AG04450 (cell line): Measurements from ENCODE around the gene FGD4. TPM values are rescaled to one million over a fixed set of nuclear protein-coding genes. Genes with fewer than 3 reads are reported as not detected.

Experiments used
- CTCF ChIA-PET: fragments of 300-600, 350-600 bp; formaldehyde crosslinking; extraction: SDS; loops from one replicate; lab custom pipeline; 2022; ENCODE audit warnings: antibody characterized with exemption, inconsistent platforms; lab: Charles Lee
- POLR2A ChIA-PET: fragments of 350-600 bp; formaldehyde crosslinking; extraction: SDS; loops from one replicate; lab custom pipeline; 2021; ENCODE audit warnings: antibody characterized with exemption, inconsistent platforms; lab: Yijun Ruan, JAX
- DNase-seq: peaks from one replicate; pipeline ENCODE4 v3.0.0-alpha.2; 2011; ENCODE audit warnings: low read depth, low spot score
- H3K27ac ChIP-seq: one replicate; pipeline ENCODE4 v1.5.1; 2012; ENCODE audit warnings: low read depth, low read length, control low read depth
- H3K27me3 ChIP-seq: one replicate; pipeline ENCODE4 v1.6.0; 2012; ENCODE audit warnings: low read length; ENCODE audit not compliant: control insufficient read depth, insufficient read depth
- H3K4me3 ChIP-seq: 2 replicates; pipeline ENCODE4 v1.5.1; 2011; ENCODE audit warnings: mild to moderate bottlenecking, low read depth, low read length, control low read depth
- H3K9me3 ChIP-seq: 2 replicates; pipeline ENCODE4 v1.5.1; 2012; ENCODE audit warnings: low read length; ENCODE audit not compliant: control insufficient read depth, insufficient read depth
- polyA plus RNA-seq: library from polyadenylated mRNA; depleted of rRNA; stranded (reverse); fragments of >200 nt; gene quantifications from 2 replicates; pipeline ENCODE4 v1.2.3, GENCODE V29; 2011
- TF ChIP-seq, protein P1 (sequence below): IDR thresholded peaks from 2 replicates; pipeline ENCODE4 v1.5.1; 2011; ENCODE audit warnings: low read depth, low read length, control low read depth, inconsistent platforms

FGD4 gene
- polyA plus RNA-seq, 1 experiment: 5.1 TPM

- Histone ChIP-seq H3K27me3 (no peaks in the 10 kb centered on the region), H3K9me3 (no peaks in the 10 kb centered on the region), H3K4me3 (no peak overlapping the region), H3K27ac (no peak overlapping the region)
- TF ChIP-seq, protein P1, sequence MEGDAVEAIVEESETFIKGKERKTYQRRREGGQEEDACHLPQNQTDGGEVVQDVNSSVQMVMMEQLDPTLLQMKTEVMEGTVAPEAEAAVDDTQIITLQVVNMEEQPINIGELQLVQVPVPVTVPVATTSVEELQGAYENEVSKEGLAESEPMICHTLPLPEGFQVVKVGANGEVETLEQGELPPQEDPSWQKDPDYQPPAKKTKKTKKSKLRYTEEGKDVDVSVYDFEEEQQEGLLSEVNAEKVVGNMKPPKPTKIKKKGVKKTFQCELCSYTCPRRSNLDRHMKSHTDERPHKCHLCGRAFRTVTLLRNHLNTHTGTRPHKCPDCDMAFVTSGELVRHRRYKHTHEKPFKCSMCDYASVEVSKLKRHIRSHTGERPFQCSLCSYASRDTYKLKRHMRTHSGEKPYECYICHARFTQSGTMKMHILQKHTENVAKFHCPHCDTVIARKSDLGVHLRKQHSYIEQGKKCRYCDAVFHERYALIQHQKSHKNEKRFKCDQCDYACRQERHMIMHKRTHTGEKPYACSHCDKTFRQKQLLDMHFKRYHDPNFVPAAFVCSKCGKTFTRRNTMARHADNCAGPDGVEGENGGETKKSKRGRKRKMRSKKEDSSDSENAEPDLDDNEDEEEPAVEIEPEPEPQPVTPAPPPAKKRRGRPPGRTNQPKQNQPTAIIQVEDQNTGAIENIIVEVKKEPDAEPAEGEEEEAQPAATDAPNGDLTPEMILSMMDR: no peak
- ChIA-PET POLR2A (no interaction called here), CTCF (no interaction called here)
- DNase-seq: no peak
Measured at GRCh38 chr12:32609966-32610365, 210.6 kb downstream of the FGD4 start.

- H3K27me3 ChIP-seq: no peaks in the 10 kb centered on the region
- DNase-seq: no peak
- TF ChIP-seq, protein P1: no peak
- H3K27ac ChIP-seq: no peak overlapping the region
- CTCF ChIA-PET: no interaction called here
- no peaks in the 10 kb centered on the region for H3K9me3 ChIP-seq
- H3K4me3 ChIP-seq: no peak overlapping the region
- POLR2A ChIA-PET: no interaction called here
Measured at GRCh38 chr12:32611986-32612385, 212.6 kb downstream of the FGD4 start.

DNA sequence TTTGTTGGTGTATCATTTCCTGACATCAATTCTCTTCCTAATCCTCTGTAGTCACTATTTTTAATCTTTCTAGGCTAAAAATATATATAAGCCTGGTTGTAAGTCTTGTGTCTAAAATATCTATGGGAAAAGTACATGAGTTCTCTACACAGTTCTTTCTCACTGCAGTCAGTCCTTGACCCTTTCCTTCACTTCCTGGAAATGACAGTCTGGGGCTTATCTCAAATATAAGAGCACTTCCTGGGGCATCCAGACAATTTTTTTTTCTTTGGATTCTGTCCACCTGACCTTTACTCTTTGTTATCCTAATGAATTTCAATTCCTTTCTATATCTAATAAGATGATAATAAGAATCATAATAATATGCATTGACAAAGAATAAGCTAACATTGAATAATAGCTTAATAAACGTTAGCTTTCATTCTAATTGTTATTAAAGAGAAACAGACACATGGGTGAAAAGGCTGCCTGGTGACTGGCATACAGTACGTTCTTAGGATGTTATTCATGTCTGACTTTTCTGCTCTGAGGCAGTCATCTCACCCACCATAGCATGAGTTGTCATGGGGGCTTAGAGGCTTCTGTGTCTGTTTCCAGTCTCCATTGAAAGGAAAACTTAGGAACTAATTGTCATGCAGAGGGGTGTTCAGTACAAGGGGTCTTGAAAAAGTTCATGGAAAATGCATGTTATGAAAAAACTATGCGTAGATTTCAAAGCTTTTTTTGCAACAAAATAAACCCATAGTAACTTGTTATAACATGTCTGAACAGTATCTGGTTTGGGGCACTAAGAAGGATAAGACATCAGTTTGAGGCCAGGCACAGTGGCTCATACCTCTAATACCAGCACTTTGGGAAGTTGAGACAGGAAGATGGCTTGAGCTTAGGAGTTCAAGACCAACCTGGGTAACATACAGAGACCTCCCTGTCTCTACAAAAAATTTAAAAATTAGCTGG is 213.6 kb downstream of the FGD4 start:
- DNase-seq: no peak
- TF ChIP-seq, protein P1: no peak
- Histone ChIP-seq H3K27ac (no peak overlapping the region), H3K9me3 (no peaks in the 10 kb centered on the region), H3K27me3 (no peaks in the 10 kb centered on the region), H3K4me3 (no peak overlapping the region)
- ChIA-PET CTCF (no interaction called here), POLR2A (no interaction called here)

GRCh38 chr12:32615441-32615840 is 216.1 kb downstream of the FGD4 start:
- H3K27ac ChIP-seq: no peak overlapping the region
- H3K9me3 ChIP-seq: no peaks in the 10 kb centered on the region
- no peaks in the 10 kb centered on the region for H3K27me3 ChIP-seq
- no peak for DNase-seq
- no peak overlapping the region for H3K4me3 ChIP-seq
- POLR2A ChIA-PET: interaction anchor here (0.5 kb wide), 1 partner anchor 580 kb away, joined by 9 read pairs; no protein-coding TSS in a partner anchor
- TF ChIP-seq, protein P1: no peak
- CTCF ChIA-PET: no interaction called here

- no peak overlapping the region for H3K27ac ChIP-seq
- H3K27me3 ChIP-seq: no peaks in the 10 kb centered on the region
- DNase-seq: no peak
- POLR2A ChIA-PET: no interaction called here
- TF ChIP-seq, protein P1: no peak
- no peaks in the 10 kb centered on the region for H3K9me3 ChIP-seq
- H3K4me3 ChIP-seq: no peak overlapping the region
- CTCF ChIA-PET: no interaction called here
Measured at GRCh38 chr12:32617534-32617933, 218.2 kb downstream of the FGD4 start.
